GM12864 (cell line): Measurements from ENCODE around the gene HOXD10.

ENCODE experiments used
- DNase-seq: peaks from one replicate; pipeline ENCODE4 v3.0.0-alpha.2; 2011; ENCODE audit warnings: low read depth
- H3K4me3 ChIP-seq: 2 replicates; pipeline ENCODE4 v1.5.1; 2011; ENCODE audit warnings: mild to moderate bottlenecking, low read depth, low read length, control low read depth
- CTCF ChIP-seq: IDR thresholded peaks from 2 replicates; pipeline ENCODE4 v1.5.1; 2011; ENCODE audit warnings: low read depth, mild to moderate bottlenecking, moderate library complexity, low read length, control low read depth, inconsistent platforms; ENCODE audit errors: missing control alignments

HOXD10 gene

GRCh38 chr2:176088048-176088936 is 28.3 kb upstream of the HOXD10 start:
- DNase-seq, result no peak
- TF ChIP-seq CTCF, result peak; percentile 74
- H3K4me3 ChIP-seq, result no peak overlapping the region

GRCh38 chr2:176088937-176089842 is 27.4 kb upstream of the HOXD10 start:
- no peak for TF ChIP-seq CTCF
- DNase-seq, result no peak

GRCh38 chr2:176089843-176090395 is 26.7 kb upstream of the HOXD10 start:
- no peak overlapping the region for H3K4me3 ChIP-seq
- DNase-seq, result no peak
- no peak for TF ChIP-seq CTCF

More at GRCh38 chr2:176088937-176089842, 27.4 kb upstream of the HOXD10 start:
- H3K4me3 ChIP-seq, result no peak overlapping the region

- TF ChIP-seq CTCF, result no peak
- DNase-seq, result no peak
- no peak overlapping the region for H3K4me3 ChIP-seq
These were observed 25.7 kb upstream of the HOXD10 start for GRCh38 chr2:176090862-176091261.

GRCh38 chr2:176091329-176092258 is 25.0 kb upstream of the HOXD10 start:
- no peak for DNase-seq
- TF ChIP-seq CTCF, result no peak
- no peak overlapping the region for H3K4me3 ChIP-seq
